Measurements from ENCODE around the gene PROK1.

Gene PROK1

GRCh38 chr1:110489973-110490542, 39.1 kb downstream of the PROK1 start:
- no peak for DNase-seq (ENCODE audit: low read depth)

- DNase-seq (ENCODE audit: low read depth) = no peak
These were observed 40.0 kb downstream of the PROK1 start for GRCh38 chr1:110490791-110491451.

GRCh38 chr1:110492573-110492972, 41.6 kb downstream of the PROK1 start:
- DNase-seq (ENCODE audit: low read depth) = no peak

GRCh38 chr1:110493059-110493699, 42.2 kb downstream of the PROK1 start:
- no peak for DNase-seq (ENCODE audit: low read depth)

GRCh38 chr1:110494036-110494435, 43.1 kb downstream of the PROK1 start:
- DNase-seq (ENCODE audit: low read depth) = no peak

GRCh38 chr1:110494522-110495406, 43.8 kb downstream of the PROK1 start:
- DNase-seq (ENCODE audit: low read depth) = no peak

GRCh38 chr1:110495926-110496600, 45.1 kb downstream of the PROK1 start:
- peak; percentile 56 for DNase-seq (ENCODE audit: low read depth)

GRCh38 chr1:110498270-110498669, 47.3 kb downstream of the PROK1 start:
- DNase-seq (ENCODE audit: low read depth) = no peak

GRCh38 chr1:110501488-110502132, 50.7 kb downstream of the PROK1 start:
- DNase-seq (ENCODE audit: low read depth) = no peak

GRCh38 chr1:110502402-110503151, 51.6 kb downstream of the PROK1 start:
- DNase-seq (ENCODE audit: low read depth) = no peak

- DNase-seq (ENCODE audit: low read depth) = no peak
These were observed 52.5 kb downstream of the PROK1 start for GRCh38 chr1:110503471-110503870.

- no peak for DNase-seq (ENCODE audit: low read depth)
These were observed 53.3 kb downstream of the PROK1 start for GRCh38 chr1:110504226-110504625.

GRCh38 chr1:110505596-110505995, 54.6 kb downstream of the PROK1 start:
- no peak for DNase-seq (ENCODE audit: low read depth)

- DNase-seq (ENCODE audit: low read depth) = no peak
These were observed 55.6 kb downstream of the PROK1 start for GRCh38 chr1:110506541-110506940.
